H1 (cell line): ENCODE measurements around the gene DPYD. TPM values are rescaled to one million over a fixed set of nuclear protein-coding genes. Genes with fewer than 3 reads are reported as not detected.

Experiments
- KDM4A ChIP-seq: IDR thresholded peaks from one replicate; pipeline ENCODE4 v1.7.1; 2012; ENCODE audit warnings: low read depth, mild to moderate bottlenecking, moderate library complexity, low read length, inconsistent platforms; ENCODE audit not compliant: severe bottlenecking
- NANOG ChIP-seq: IDR thresholded peaks from 2 replicates; pipeline ENCODE4 v1.6.1; 2011; ENCODE audit warnings: low read length, low read depth, mild to moderate bottlenecking, inconsistent platforms; ENCODE audit not compliant: insufficient read depth, poor library complexity, severe bottlenecking
- SP4 ChIP-seq: IDR thresholded peaks from 2 replicates; pipeline ENCODE4 v1.6.1; 2012; ENCODE audit warnings: low read length, inconsistent platforms
- polyA plus RNA-seq, 7 experiments: library from polyadenylated mRNA; depleted of rRNA in 3 of 7; stranded (reverse) in 5 of 7; unstranded in 2 of 7; fragments of >200 nt in 5 of 7; fragments of 200-250 nt in 2 of 7; gene quantifications; 1 replicate in 5 of 7; 2 replicates in 1 of 7; 4 replicates in 1 of 7; pipeline versions ENCODE4 v1.2.1 to v1.2.3, GENCODE V29; 2011 to 2013; ENCODE audit warnings: missing spikeins in 2 of 7, mixed read lengths in 2 of 7
- total RNA-seq: library from RNA; stranded (reverse); fragmentation: NEBNext Ultra II Directional; extraction: Animal tissue kit (Norgen Biotek cat#: 25700); gene quantifications from 2 replicates; pipeline ENCODE4 v1.2.1, GENCODE V29; 2021
- TF ChIP-seq, protein P1 (sequence below): IDR thresholded peaks from 2 replicates; pipeline ENCODE4 v1.6.1; 2012; ENCODE audit warnings: inconsistent platforms
- TF ChIP-seq, protein P2 (sequence below), 3 experiments: IDR thresholded peaks; 1 replicate in 2 of 3; 2 replicates in 1 of 3; pipeline versions ENCODE4 v1.5.1 to v1.6.1; 2011; ENCODE audit warnings: low read length in 3 of 3, mild to moderate bottlenecking in 3 of 3, inconsistent platforms in 2 of 3, low read depth in 1 of 3, moderate library complexity in 1 of 3; ENCODE audit not compliant: insufficient read depth in 1 of 3; ENCODE audit errors: control extremely low read depth in 1 of 3

The DPYD gene
- total and polyA plus RNA-seq, 2 of the 8 experiments (the other 6 are each of a cell fraction or from before 2014, with no cell fraction given): 0.29 to 0.73 TPM

DNA sequence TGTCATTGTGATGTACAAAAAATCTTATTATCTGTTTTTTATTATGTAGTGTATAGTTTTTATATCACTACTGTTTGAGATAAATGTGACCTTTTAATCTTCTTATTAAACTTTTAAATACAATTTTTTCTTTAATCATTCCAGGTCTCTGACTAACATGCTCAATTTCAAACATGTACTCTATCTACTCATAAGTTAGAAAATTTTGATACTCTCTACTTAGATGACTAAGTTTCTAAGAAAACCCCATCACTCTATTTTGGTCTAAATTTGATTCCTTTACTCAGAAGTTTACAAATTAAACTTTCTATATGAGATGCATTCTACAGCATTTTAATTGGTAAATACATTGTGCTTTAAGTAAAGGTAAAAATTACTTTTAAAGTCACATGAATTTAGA, 655.2 kb downstream of the DPYD start (continued):
- TF ChIP-seq, protein P1, sequence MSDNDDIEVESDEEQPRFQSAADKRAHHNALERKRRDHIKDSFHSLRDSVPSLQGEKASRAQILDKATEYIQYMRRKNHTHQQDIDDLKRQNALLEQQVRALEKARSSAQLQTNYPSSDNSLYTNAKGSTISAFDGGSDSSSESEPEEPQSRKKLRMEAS: no peak
- TF ChIP-seq NANOG: no peak
- no peak for TF ChIP-seq KDM4A
- TF ChIP-seq, protein P2, sequence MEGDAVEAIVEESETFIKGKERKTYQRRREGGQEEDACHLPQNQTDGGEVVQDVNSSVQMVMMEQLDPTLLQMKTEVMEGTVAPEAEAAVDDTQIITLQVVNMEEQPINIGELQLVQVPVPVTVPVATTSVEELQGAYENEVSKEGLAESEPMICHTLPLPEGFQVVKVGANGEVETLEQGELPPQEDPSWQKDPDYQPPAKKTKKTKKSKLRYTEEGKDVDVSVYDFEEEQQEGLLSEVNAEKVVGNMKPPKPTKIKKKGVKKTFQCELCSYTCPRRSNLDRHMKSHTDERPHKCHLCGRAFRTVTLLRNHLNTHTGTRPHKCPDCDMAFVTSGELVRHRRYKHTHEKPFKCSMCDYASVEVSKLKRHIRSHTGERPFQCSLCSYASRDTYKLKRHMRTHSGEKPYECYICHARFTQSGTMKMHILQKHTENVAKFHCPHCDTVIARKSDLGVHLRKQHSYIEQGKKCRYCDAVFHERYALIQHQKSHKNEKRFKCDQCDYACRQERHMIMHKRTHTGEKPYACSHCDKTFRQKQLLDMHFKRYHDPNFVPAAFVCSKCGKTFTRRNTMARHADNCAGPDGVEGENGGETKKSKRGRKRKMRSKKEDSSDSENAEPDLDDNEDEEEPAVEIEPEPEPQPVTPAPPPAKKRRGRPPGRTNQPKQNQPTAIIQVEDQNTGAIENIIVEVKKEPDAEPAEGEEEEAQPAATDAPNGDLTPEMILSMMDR (IDR thresholded peaks at IDR 0.05; ENCODE audit: control extremely low read depth in 1 of 3, insufficient read depth in 1 of 3, low read depth in 1 of 3, low read length in 3 of 3): no peak
- TF ChIP-seq SP4: no peak
- TF ChIP-seq, all 59 proteins: peak for 0
